ENCODE measurements around the gene OBP2A. TPM values are rescaled to one million over a fixed set of nuclear protein-coding genes. Genes with fewer than 3 reads are reported as not detected.

Gene OBP2A
- total RNA-seq, 1 experiment from 2014 or later: not detected

- Histone ChIP-seq H3T11ph (ENCODE audit: low read length) (no peak overlapping the region), H2AK5ac (ENCODE audit: insufficient read length, low read length) (no peak overlapping the region), H2BK120ac (ENCODE audit: low read depth, low read length, poor library complexity, severe bottlenecking) (no peak overlapping the region), H3K23ac (ENCODE audit: insufficient read length, low read depth, low read length) (no peak overlapping the region), H3K27ac (ENCODE audit: insufficient read length, low read depth, low read length) (no peak overlapping the region), H3K14ac (ENCODE audit: insufficient read depth, low read length) (no peak overlapping the region), H3K4ac (ENCODE audit: low read depth, low read length) (no peak overlapping the region), H3K79me2 (ENCODE audit: insufficient read depth, low read length) (no peaks in the 10 kb centered on the region), H3K18ac (ENCODE audit: insufficient read length, low read depth, low read length) (no peak overlapping the region), H2BK15ac (ENCODE audit: low read depth, low read length) (no peak overlapping the region), H4K91ac (ENCODE audit: insufficient read length, low read depth, low read length) (no peak overlapping the region), H3K27me3 (ENCODE audit: insufficient read depth, low read length) (no peaks in the 10 kb centered on the region), H3K56ac (ENCODE audit: insufficient read length, low read depth, low read length) (no peak overlapping the region), H3K23me2 (ENCODE audit: insufficient read length, low read depth, low read length, poor library complexity, severe bottlenecking) (no peaks in the 10 kb centered on the region), H2AFZ (ENCODE audit: low read length) (no peak overlapping the region), H4K8ac (replicated peaks; ENCODE audit: insufficient read length, low read depth, low read length) (no peak overlapping the region), H4K20me1 (ENCODE audit: control insufficient read depth, insufficient read depth, insufficient read length) (no peaks in the 10 kb centered on the region), H3K4me2 (ENCODE audit: insufficient read depth, insufficient read length, low read length) (no peak overlapping the region), H3K9ac (ENCODE audit: extremely low read depth, insufficient read length, low read length) (no peak overlapping the region), H2BK12ac (ENCODE audit: insufficient read length, low read depth, low read length) (no peak overlapping the region), H3K4me1 (ENCODE audit: insufficient read depth, low read length) (no peaks in the 10 kb centered on the region), H2BK20ac (ENCODE audit: low read depth, low read length, poor library complexity, severe bottlenecking) (no peak overlapping the region), H3K79me1 (ENCODE audit: insufficient read depth, low read depth, low read length, poor library complexity, severe bottlenecking) (no peaks in the 10 kb centered on the region), H4K5ac (ENCODE audit: insufficient read length, low read depth, low read length) (no peak overlapping the region), H2BK5ac (ENCODE audit: insufficient read length, low read length) (no peak overlapping the region), H3K9me3 (ENCODE audit: control insufficient read depth, low read depth, low read length) (no peaks in the 10 kb centered on the region)
- no peaks in the 10 kb centered on the region; the same call in 1 of the 2 replicates for H3K27me3 Mint-ChIP-seq (ENCODE audit: low read depth)
- no peak overlapping the region for H3K4me3 Mint-ChIP-seq
- no peak for TF ChIP-seq CTCF (conservative IDR thresholded peaks at IDR 0.05)
- no CpG with 5 or more reads among the region's 5 CpGs for WGBS (ENCODE audit: extremely low coverage, insufficient read length, low lambda C conversion rate)
- peaks cover 2 to 7% of the 10 kb centered on the region in 2 experiments; a peak in 3 of 5 replicates for H3K9me3 Mint-ChIP-seq
- H3K36me3 Mint-ChIP-seq (ENCODE audit: insufficient read depth in 1 of 3, low read depth in 3 of 3): no peaks in the 10 kb centered on the region
- H3K4me1 Mint-ChIP-seq: no peaks in the 10 kb centered on the region
- H3K27ac Mint-ChIP-seq: no peak overlapping the region
- no peak for DNase-seq
Measured at GRCh38 chr9:135592331-135592590, 46.3 kb downstream of the OBP2A start.
